DOHH2 (cell line): ENCODE measurements around the gene SSBP3.

Source experiments
- H3F3A ChIP-seq: fragments of 200-600 bp; sonication (generic), shearing (Covaris generic); 2 replicates; pipeline ENCODE4 v1.6.0; 2016; ENCODE audit warnings: antibody characterized with exemption, mild to moderate bottlenecking; ENCODE audit not compliant: control insufficient read depth, insufficient read depth
- H3K27ac ChIP-seq: fragments of 200-600 bp; sonication (generic); 2 replicates; pipeline ENCODE4 v1.5.1; 2014; ENCODE audit warnings: low read depth, mild to moderate bottlenecking, low read length, moderate library complexity
- H3K27me3 ChIP-seq: fragments of 200-600 bp; sonication (generic); 2 replicates; pipeline ENCODE4 v1.6.1; 2014; ENCODE audit warnings: mild to moderate bottlenecking, low read length, mixed read lengths; ENCODE audit not compliant: control insufficient read depth
- H3K36me3 ChIP-seq: fragments of 200-600 bp; sonication (generic); 2 replicates; pipeline ENCODE4 v1.6.1; 2014; ENCODE audit warnings: mild to moderate bottlenecking, low read length, moderate library complexity, mixed read lengths; ENCODE audit not compliant: control insufficient read depth
- H3K4me1 ChIP-seq: fragments of 200-600 bp; sonication (generic); 2 replicates; pipeline ENCODE4 v1.6.1; 2014; ENCODE audit warnings: mild to moderate bottlenecking, low read length, mixed read lengths; ENCODE audit not compliant: control insufficient read depth
- H3K4me2 ChIP-seq: fragments of 200-600 bp; sonication (generic); 2 replicates; pipeline ENCODE4 v1.6.0; 2014; ENCODE audit warnings: mild to moderate bottlenecking, low read length, moderate library complexity
- H3K4me3 ChIP-seq: fragments of 200-600 bp; sonication (generic); 2 replicates; pipeline ENCODE4 v1.5.1; 2014; ENCODE audit warnings: mild to moderate bottlenecking, low read length, mixed read lengths
- H3K79me2 ChIP-seq: fragments of 200-600 bp; sonication (generic); 2 replicates; pipeline ENCODE4 v1.6.1; 2014; ENCODE audit warnings: mild to moderate bottlenecking, low read length, mixed read lengths; ENCODE audit not compliant: control insufficient read depth
- H3K9me2 ChIP-seq: fragments of 200-600 bp; sonication (generic); replicated peaks from 2 replicates; pipeline ENCODE4 v1.6.1; 2014; ENCODE audit warnings: mild to moderate bottlenecking, low read length, mixed read lengths; ENCODE audit not compliant: control insufficient read depth
- H3K9me3 ChIP-seq: fragments of 200-600 bp; sonication (generic); 2 replicates; pipeline ENCODE4 v1.6.1; 2014; ENCODE audit warnings: antibody characterized with exemption, low read length, mixed read lengths; ENCODE audit not compliant: control insufficient read depth, insufficient read depth
- H4K20me1 ChIP-seq: fragments of 200-600 bp; sonication (generic); 2 replicates; pipeline ENCODE4 v1.6.0; 2014; ENCODE audit warnings: low read depth, mild to moderate bottlenecking, antibody characterized with exemption, low read length, moderate library complexity; ENCODE audit not compliant: control insufficient read depth, insufficient read depth
- CTCF ChIP-seq: fragments of 200-600 bp; sonication (generic); IDR thresholded peaks from one replicate; pipeline ENCODE4 v1.5.1; 2014; ENCODE audit warnings: antibody characterized with exemption, mild to moderate bottlenecking, low read depth, low read length; ENCODE audit not compliant: poor library complexity, severe bottlenecking
- EZH2phosphoT487 ChIP-seq: fragments of 200-600 bp; sonication (generic); IDR thresholded peaks from 2 replicates; pipeline ENCODE4 v1.6.1; 2017; ENCODE audit warnings: borderline replicate concordance, mild to moderate bottlenecking, antibody characterized with exemption, low read length, moderate library complexity, mixed read lengths

The SSBP3 gene

GRCh38 chr1:54291276-54292001 lies 114.8 kb downstream of the SSBP3 start:
- no peak for TF ChIP-seq CTCF
- no peak for TF ChIP-seq EZH2phosphoT487
- no peaks in the 10 kb centered on the region for H3K79me2 ChIP-seq
- H3K9me2 ChIP-seq, result no peaks in the 10 kb centered on the region
- no peaks in the 10 kb centered on the region for H3K4me1 ChIP-seq
- no peaks in the 10 kb centered on the region for H3K27me3 ChIP-seq
- no peaks in the 10 kb centered on the region for H3K9me3 ChIP-seq
- no peaks in the 10 kb centered on the region for H3F3A ChIP-seq
- H4K20me1 ChIP-seq, result no peaks in the 10 kb centered on the region; the same call in 1 of the 2 replicates
- no peak overlapping the region for H3K4me3 ChIP-seq
- H3K27ac ChIP-seq, result no peak overlapping the region
- no peaks in the 10 kb centered on the region for H3K36me3 ChIP-seq
- no peak overlapping the region for H3K4me2 ChIP-seq

GRCh38 chr1:54290506-54291184 lies 115.5 kb downstream of the SSBP3 start:
- TF ChIP-seq EZH2phosphoT487, result no peak
- no peak for TF ChIP-seq CTCF
- Histone ChIP-seq H3F3A (no peaks in the 10 kb centered on the region), H3K9me2 (no peaks in the 10 kb centered on the region), H3K9me3 (no peaks in the 10 kb centered on the region), H3K4me3 (no peak overlapping the region), H3K27me3 (no peaks in the 10 kb centered on the region), H3K79me2 (no peaks in the 10 kb centered on the region), H3K4me2 (no peak overlapping the region), H3K27ac (no peak overlapping the region), H3K4me1 (no peaks in the 10 kb centered on the region), H3K36me3 (no peaks in the 10 kb centered on the region), H4K20me1 (no peaks in the 10 kb centered on the region; the same call in 1 of the 2 replicates)

- Histone ChIP-seq H3K9me2 (no peaks in the 10 kb centered on the region), H3K4me1 (no peaks in the 10 kb centered on the region), H3K27me3 (no peaks in the 10 kb centered on the region), H3K4me3 (no peak overlapping the region), H3K79me2 (no peaks in the 10 kb centered on the region), H3K4me2 (no peak overlapping the region), H4K20me1 (no peaks in the 10 kb centered on the region; the same call in 1 of the 2 replicates), H3K27ac (no peak overlapping the region), H3F3A (no peaks in the 10 kb centered on the region), H3K36me3 (no peaks in the 10 kb centered on the region), H3K9me3 (no peaks in the 10 kb centered on the region)
- TF ChIP-seq EZH2phosphoT487 (no peak), CTCF (no peak)
Observed at GRCh38 chr1:54289712-54290233, 116.4 kb downstream of the SSBP3 start.
